ENCODE measurements around the gene BDNF.

The BDNF gene

GRCh38 chr11:27619039-27619574, 81.1 kb downstream of the BDNF start:
- no peak for DNase-seq (ENCODE audit: low read depth)
- H3K4me3 ChIP-seq (ENCODE audit: low read depth, low read length) = no peak overlapping the region
- no peak for TF ChIP-seq CTCF (IDR thresholded peaks at IDR 0.05; ENCODE audit: insufficient read depth, low read depth, low read length, missing control alignments)

GRCh38 chr11:27618281-27618915, 81.9 kb downstream of the BDNF start:
- no peak for DNase-seq (ENCODE audit: low read depth)
- TF ChIP-seq CTCF (IDR thresholded peaks at IDR 0.05; ENCODE audit: insufficient read depth, low read depth, low read length, missing control alignments) = no peak
- no peak overlapping the region for H3K4me3 ChIP-seq (ENCODE audit: low read depth, low read length)

GRCh38 chr11:27616711-27617110, 83.5 kb downstream of the BDNF start:
- no peak for DNase-seq (ENCODE audit: low read depth)
- no peak overlapping the region for H3K4me3 ChIP-seq (ENCODE audit: low read depth, low read length)
- no peak for TF ChIP-seq CTCF (IDR thresholded peaks at IDR 0.05; ENCODE audit: insufficient read depth, low read depth, low read length, missing control alignments)

GRCh38 chr11:27615833-27616232, 84.4 kb downstream of the BDNF start:
- no peak for TF ChIP-seq CTCF (IDR thresholded peaks at IDR 0.05; ENCODE audit: insufficient read depth, low read depth, low read length, missing control alignments)

GRCh38 chr11:27614092-27614491, 86.2 kb downstream of the BDNF start:
- H3K4me3 ChIP-seq (ENCODE audit: low read depth, low read length) = no peak overlapping the region
- DNase-seq (ENCODE audit: low read depth) = no peak
- no peak for TF ChIP-seq CTCF (IDR thresholded peaks at IDR 0.05; ENCODE audit: insufficient read depth, low read depth, low read length, missing control alignments)

More at GRCh38 chr11:27615833-27616232, 84.4 kb downstream of the BDNF start:
- no peak for DNase-seq (ENCODE audit: low read depth)
- no peak overlapping the region for H3K4me3 ChIP-seq (ENCODE audit: low read depth, low read length)

GRCh38 chr11:27612932-27613880, 87.0 kb downstream of the BDNF start:
- no peak overlapping the region for H3K4me3 ChIP-seq (ENCODE audit: low read depth, low read length)
- no peak for DNase-seq (ENCODE audit: low read depth)
- no peak for TF ChIP-seq CTCF (IDR thresholded peaks at IDR 0.05; ENCODE audit: insufficient read depth, low read depth, low read length, missing control alignments)

Measured in GM12865 (cell line).